ENCODE data around the gene SCML2.
A peak's percentile ranks its signal among the peaks of the same experiment; 100 is the strongest.

The SCML2 gene

DNA sequence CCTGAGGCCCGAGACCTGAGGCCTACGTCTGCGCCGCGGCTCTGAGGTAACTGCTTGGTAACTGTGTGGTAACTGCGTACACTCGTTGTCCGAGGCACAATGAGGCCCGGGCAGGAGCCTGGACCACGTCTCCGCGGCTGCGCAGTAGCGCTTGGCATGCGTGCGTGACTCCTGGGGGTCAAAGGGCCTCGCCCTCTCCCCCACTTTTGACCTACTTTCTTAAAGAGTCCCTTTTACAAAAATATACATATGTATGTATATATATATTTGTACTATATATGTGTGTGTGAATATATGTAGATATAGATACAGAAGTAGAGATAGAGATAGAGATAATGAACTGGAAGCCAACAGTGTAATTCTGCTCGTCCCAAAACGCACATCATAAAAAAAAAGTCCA is 133.7 kb downstream of the SCML2 start, which contains the start of gene BEND2:
BEND2 (minus strand) TSS at position 101 of the 400 bp plus-strand sequence. CDS start 136 bp downstream, outside the sequence.
- no peak for TF ChIP-seq CTCF (IDR thresholded peaks at IDR 0.05; ENCODE audit: insufficient read depth, missing control alignments)
- FAIRE-seq (no peak), DNase-seq (ENCODE audit: insufficient read length, low spot score) (no peak)

DNA sequence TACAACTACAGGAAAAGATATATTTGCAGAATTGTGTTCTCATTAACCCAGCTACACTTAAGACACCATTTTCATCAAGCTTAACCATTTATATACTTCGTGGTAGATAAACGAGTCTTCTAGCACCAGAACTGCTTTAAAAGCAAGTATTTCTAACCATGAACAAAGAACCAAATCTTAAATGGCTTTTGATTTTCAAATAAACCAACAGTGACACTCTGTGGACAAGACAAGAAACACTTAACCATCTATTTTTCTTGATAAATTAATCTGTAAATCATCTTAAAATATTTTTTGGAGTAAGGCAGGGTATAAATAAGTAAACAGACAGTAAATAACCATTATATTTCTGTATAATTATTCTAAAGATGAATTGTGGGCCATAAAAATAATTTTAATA is 144.0 kb downstream of the SCML2 start:
- peak; percentile 38 for FAIRE-seq
- TF ChIP-seq CTCF (IDR thresholded peaks at IDR 0.05; ENCODE audit: insufficient read depth, missing control alignments) = peak; percentile 18
- no peak for DNase-seq (ENCODE audit: insufficient read length, low spot score)

GRCh38 chrX:18206657-18207056 is 147.8 kb downstream of the SCML2 start:
- DNase-seq (ENCODE audit: insufficient read length, low spot score) (no peak), FAIRE-seq (no peak)
- no peak for TF ChIP-seq CTCF (IDR thresholded peaks at IDR 0.05; ENCODE audit: insufficient read depth, missing control alignments)

DNA sequence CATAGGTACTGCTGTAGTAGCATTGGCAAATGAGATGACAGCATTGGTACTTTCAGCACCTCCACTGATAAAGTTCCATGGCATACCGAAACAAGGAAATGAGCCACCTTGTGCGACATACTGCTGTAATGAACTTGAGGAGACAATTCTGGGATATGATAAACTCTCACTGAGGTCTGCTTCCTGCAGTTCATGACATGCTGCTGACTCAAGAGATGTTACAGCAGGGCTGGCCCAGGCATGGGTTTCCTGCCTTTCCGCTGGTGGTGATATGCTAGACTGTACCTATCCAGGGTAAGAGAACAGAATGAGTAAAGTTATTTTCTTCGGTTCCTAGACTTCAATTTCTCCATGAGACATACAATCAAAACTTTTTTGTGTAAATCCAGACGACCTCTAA is 150.9 kb downstream of the SCML2 start:
- no peak for TF ChIP-seq CTCF (IDR thresholded peaks at IDR 0.05; ENCODE audit: insufficient read depth, missing control alignments)
- FAIRE-seq = no peak
- no peak for DNase-seq (ENCODE audit: insufficient read length, low spot score)

DNA sequence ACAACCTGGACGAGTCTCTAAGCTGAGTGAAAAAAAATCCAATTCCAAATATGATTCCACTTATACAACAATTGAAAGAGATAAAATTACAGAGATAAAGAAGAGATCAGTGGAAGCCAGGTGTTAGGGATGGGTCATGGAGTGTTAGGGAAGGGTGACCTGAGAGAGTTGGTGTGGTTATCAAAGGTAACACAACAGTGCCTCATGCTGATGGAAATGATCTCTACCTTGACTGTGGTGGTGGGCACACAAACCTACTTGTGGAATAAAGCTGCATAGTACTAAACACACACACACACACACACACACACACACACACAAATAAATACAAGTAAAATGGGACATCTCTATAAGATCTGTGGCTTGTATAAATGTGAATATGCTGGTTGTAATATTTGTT is 159.8 kb downstream of the SCML2 start:
- DNase-seq (ENCODE audit: insufficient read length, low spot score) (no peak), FAIRE-seq (no peak)
- no peak for TF ChIP-seq CTCF (IDR thresholded peaks at IDR 0.05; ENCODE audit: insufficient read depth, missing control alignments)
